ENCODE results near the gene TMEM132C. TPM values are rescaled to one million over a fixed set of nuclear protein-coding genes. Genes with fewer than 3 reads are reported as not detected.

Gene TMEM132C
- total RNA-seq, 1 donor from 2014 or later, result 3.9 TPM

DNA sequence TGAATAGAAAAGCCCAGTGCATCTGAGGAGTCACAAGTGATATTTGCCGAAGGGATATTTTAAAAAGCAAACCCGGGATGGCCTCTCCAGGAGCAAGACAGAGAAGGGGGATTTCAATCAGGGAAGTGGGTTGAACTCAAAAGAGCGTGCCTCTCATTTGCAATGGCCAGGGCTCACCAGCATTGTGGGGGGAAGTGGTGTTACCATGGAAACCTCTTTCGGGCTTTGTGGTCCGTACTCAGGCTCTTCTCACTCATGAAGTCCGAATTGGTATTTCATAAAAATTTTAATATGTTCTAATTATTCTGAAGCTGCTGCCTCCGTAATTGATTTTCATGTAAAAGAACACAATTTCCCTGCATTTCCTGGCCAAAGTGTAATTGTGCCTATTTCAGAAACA, 476.9 kb downstream of the TMEM132C start:
- Histone ChIP-seq H3K36me3 (no peaks in the 10 kb centered on the region), H3K9me3 (ENCODE audit: low read depth) (no peaks in the 10 kb centered on the region), H3K27ac (no peak overlapping the region), H3F3A (ENCODE audit: low read depth) (no peaks in the 10 kb centered on the region), H3K79me2 (ENCODE audit: low read depth) (no peaks in the 10 kb centered on the region), H4K20me1 (ENCODE audit: low read depth) (no peaks in the 10 kb centered on the region), H2AFZ (replicated peaks) (no peak overlapping the region), H3K4me2 (peak overlapping the region; percentile 22), H3K4me1 (peaks cover 10% of the 10 kb centered on the region), H3K27me3 (no peaks in the 10 kb centered on the region), H3K4me3 (no peak overlapping the region), H3K9ac (no peak overlapping the region)
- peaks cover 1% of the 10 kb centered on the region for H3K36me3 Mint-ChIP-seq
- H3K4me3 Mint-ChIP-seq, result peak overlapping the region; percentile 52
- H3K4me1 Mint-ChIP-seq, result peaks cover 16% of the 10 kb centered on the region
- H3K27ac Mint-ChIP-seq, result peak overlapping the region; percentile 74
- peak; percentile 34 for DNase-seq (ENCODE audit: low spot score)
- TF ChIP-seq EZH2 (IDR thresholded peaks at IDR 0.05) (no peak), EZH2phosphoT487 (IDR thresholded peaks at IDR 0.05) (no peak)
- TF ChIP-seq, protein P1, sequence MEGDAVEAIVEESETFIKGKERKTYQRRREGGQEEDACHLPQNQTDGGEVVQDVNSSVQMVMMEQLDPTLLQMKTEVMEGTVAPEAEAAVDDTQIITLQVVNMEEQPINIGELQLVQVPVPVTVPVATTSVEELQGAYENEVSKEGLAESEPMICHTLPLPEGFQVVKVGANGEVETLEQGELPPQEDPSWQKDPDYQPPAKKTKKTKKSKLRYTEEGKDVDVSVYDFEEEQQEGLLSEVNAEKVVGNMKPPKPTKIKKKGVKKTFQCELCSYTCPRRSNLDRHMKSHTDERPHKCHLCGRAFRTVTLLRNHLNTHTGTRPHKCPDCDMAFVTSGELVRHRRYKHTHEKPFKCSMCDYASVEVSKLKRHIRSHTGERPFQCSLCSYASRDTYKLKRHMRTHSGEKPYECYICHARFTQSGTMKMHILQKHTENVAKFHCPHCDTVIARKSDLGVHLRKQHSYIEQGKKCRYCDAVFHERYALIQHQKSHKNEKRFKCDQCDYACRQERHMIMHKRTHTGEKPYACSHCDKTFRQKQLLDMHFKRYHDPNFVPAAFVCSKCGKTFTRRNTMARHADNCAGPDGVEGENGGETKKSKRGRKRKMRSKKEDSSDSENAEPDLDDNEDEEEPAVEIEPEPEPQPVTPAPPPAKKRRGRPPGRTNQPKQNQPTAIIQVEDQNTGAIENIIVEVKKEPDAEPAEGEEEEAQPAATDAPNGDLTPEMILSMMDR (IDR thresholded peaks at IDR 0.05), result no peak
- peaks cover 10% of the 10 kb centered on the region for H3K27me3 Mint-ChIP-seq (ENCODE audit: insufficient read depth, low read depth)
- H3K9me3 Mint-ChIP-seq, result peaks cover 11% of the 10 kb centered on the region

DNA sequence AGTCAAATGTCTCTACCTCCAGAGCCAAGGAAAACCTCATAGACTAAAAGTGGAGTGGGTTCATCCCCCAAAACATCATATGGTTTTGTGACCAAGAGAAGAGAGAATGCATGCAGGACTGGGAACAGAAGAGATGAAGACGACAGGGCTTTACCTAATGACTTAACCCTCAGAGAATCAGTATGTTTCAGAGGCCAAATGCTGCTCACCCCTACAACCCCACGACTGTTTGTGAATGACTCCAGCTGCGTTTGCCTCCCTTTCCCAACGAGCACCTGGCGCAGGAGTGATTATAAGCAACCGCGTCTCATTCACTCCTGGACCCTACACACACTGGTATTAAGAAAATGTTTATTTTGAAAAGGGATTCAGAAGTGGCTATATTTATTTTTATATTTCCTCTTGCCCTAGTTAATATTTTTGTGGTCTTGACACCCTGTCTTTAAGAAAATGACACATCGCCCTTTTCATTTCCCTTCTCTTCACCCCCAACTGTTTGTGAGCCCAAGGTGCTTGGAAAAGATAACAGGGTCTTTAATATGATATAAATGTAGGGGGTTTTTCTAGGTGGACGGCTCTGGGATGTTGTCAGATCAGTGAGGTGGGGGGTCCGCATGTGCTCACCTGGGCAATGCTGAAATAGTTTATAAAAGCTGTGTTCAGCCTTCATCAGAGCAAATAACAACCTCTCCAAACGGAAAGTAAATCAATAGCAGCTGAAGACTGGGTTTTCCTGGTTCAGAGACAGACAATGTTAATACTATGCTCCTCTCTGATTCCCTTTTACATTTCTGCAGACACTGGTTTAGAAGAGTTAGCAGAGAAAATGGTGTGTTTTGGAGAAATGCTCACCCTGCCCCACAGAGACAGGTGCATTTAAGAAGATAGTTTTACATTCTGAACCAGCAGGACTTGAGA, 479.1 kb downstream of the TMEM132C start:
- H3K27me3 Mint-ChIP-seq (ENCODE audit: insufficient read depth, low read depth), result peaks cover 8% of the 10 kb centered on the region
- H3K79me2 ChIP-seq (ENCODE audit: low read depth), result no peaks in the 10 kb centered on the region
- TF ChIP-seq EZH2phosphoT487 (IDR thresholded peaks at IDR 0.05), result no peak
- TF ChIP-seq, protein P1 (IDR thresholded peaks at IDR 0.05), result no peak
- TF ChIP-seq EZH2 (IDR thresholded peaks at IDR 0.05), result no peak
- peaks cover 10% of the 10 kb centered on the region for H3K4me1 ChIP-seq
- DNase-seq (ENCODE audit: low spot score), result no peak
- H2AFZ ChIP-seq (replicated peaks), result no peak overlapping the region
- no peaks in the 10 kb centered on the region for H4K20me1 ChIP-seq (ENCODE audit: low read depth)
- no peak overlapping the region for H3K4me3 Mint-ChIP-seq
- H3K4me3 ChIP-seq, result no peak overlapping the region
- no peak overlapping the region for H3K27ac ChIP-seq
- H3K9ac ChIP-seq, result no peak overlapping the region
- H3K4me2 ChIP-seq, result no peak overlapping the region
- H3K36me3 Mint-ChIP-seq, result no peaks in the 10 kb centered on the region
- peaks cover 16% of the 10 kb centered on the region for H3K4me1 Mint-ChIP-seq
- peak overlapping the region; percentile 18 for H3K27ac Mint-ChIP-seq
- H3K27me3 ChIP-seq, result no peaks in the 10 kb centered on the region
- H3K9me3 ChIP-seq (ENCODE audit: low read depth), result no peaks in the 10 kb centered on the region
- no peaks in the 10 kb centered on the region for H3K9me3 Mint-ChIP-seq
- H3F3A ChIP-seq (ENCODE audit: low read depth), result no peaks in the 10 kb centered on the region
- H3K36me3 ChIP-seq, result no peaks in the 10 kb centered on the region

DNA sequence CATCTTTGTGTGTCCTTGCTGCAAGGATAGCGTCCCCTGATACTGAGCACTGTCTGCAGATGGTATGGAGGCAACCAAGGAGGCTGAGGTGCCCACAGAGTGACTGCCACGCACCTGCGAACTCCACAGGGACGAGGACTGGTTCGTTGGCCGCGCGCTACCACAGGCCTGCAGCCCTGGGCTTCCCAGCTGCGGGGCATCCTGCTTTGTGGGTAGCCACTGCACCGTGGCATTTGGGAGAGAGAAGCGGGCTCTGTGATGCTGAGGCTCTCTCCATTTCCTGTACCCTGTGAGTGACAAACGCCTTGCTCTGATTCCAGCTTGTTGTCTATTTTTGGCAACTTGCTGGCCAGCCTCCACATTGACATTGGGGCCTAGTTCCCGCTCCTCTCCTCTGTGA, 480.5 kb downstream of the TMEM132C start:
- no peak overlapping the region for H3K4me3 ChIP-seq
- no peak overlapping the region for H3K27ac ChIP-seq
- DNase-seq (ENCODE audit: low spot score), result no peak
- TF ChIP-seq EZH2 (IDR thresholded peaks at IDR 0.05) (no peak), EZH2phosphoT487 (IDR thresholded peaks at IDR 0.05) (no peak)
- TF ChIP-seq, protein P1 (IDR thresholded peaks at IDR 0.05), result no peak
- Mint-ChIP-seq H3K27me3 (ENCODE audit: insufficient read depth, low read depth) (peaks cover 8% of the 10 kb centered on the region), H3K36me3 (no peaks in the 10 kb centered on the region), H3K4me3 (no peak overlapping the region), H3K4me1 (peaks cover 16% of the 10 kb centered on the region), H3K9me3 (no peaks in the 10 kb centered on the region), H3K27ac (no peak overlapping the region)
- H3K9ac ChIP-seq, result no peak overlapping the region
- no peaks in the 10 kb centered on the region for H3K9me3 ChIP-seq (ENCODE audit: low read depth)
- H4K20me1 ChIP-seq (ENCODE audit: low read depth), result no peaks in the 10 kb centered on the region
- no peak overlapping the region for H2AFZ ChIP-seq (replicated peaks)
- H3K79me2 ChIP-seq (ENCODE audit: low read depth), result no peaks in the 10 kb centered on the region
- no peak overlapping the region for H3K4me2 ChIP-seq
- H3K36me3 ChIP-seq, result no peaks in the 10 kb centered on the region
- H3K4me1 ChIP-seq, result peaks cover 10% of the 10 kb centered on the region
- H3F3A ChIP-seq (ENCODE audit: low read depth), result no peaks in the 10 kb centered on the region
- no peaks in the 10 kb centered on the region for H3K27me3 ChIP-seq
